Large intestine (tissue), 3 donors: ENCODE measurements around the gene LATS2. TPM values are rescaled to one million over a fixed set of nuclear protein-coding genes. Genes with fewer than 3 reads are reported as not detected.

Source experiments
- DNase-seq, 2 donors: peaks; one replicate each; pipeline versions ENCODE4 v3.0.0 to v3.0.0-alpha.2; 2013
- H3K27ac ChIP-seq: one replicate; pipeline ENCODE4 v1.5.1; 2013; ENCODE audit warnings: low read length
- H3K27me3 ChIP-seq: 2 replicates; pipeline ENCODE4 v1.6.1; 2013; ENCODE audit warnings: low read length; ENCODE audit not compliant: control insufficient read depth, insufficient read depth
- H3K36me3 ChIP-seq: 2 replicates; pipeline ENCODE4 v1.6.1; 2013; ENCODE audit warnings: low read length; ENCODE audit not compliant: control insufficient read depth, insufficient read depth
- H3K4me1 ChIP-seq: one replicate; pipeline ENCODE4 v1.6.1; 2013; ENCODE audit warnings: low read length; ENCODE audit not compliant: control insufficient read depth, insufficient read depth
- H3K4me3 ChIP-seq: one replicate; pipeline ENCODE4 v1.5.1; 2013; ENCODE audit warnings: low read length
- H3K9me3 ChIP-seq: one replicate; pipeline ENCODE4 v1.6.1; 2013; ENCODE audit warnings: mild to moderate bottlenecking, low read depth, low read length, moderate library complexity; ENCODE audit not compliant: control insufficient read depth
- WGBS: methylation state at CpG from one replicate; pipeline ENCODE4 v1.1.5; 2013; ENCODE audit warnings: low lambda C conversion rate; ENCODE audit not compliant: insufficient coverage; 5-methylcytosine and 5-hydroxymethylcytosine counted together
- polyA plus RNA-seq: library from polyadenylated mRNA; unstranded; fragments of 120-200 nt; gene quantifications from one replicate; pipeline ENCODE4 v1.2.1, GENCODE V29; 2013

Gene LATS2
- polyA plus RNA-seq, 1 donor: 7.4 TPM

GRCh38 chr13:20983386-20983785, 78.0 kb downstream of the LATS2 start:
- DNase-seq: no peak
- no CpG with 5 or more reads among the region's 11 CpGs for WGBS
- H3K36me3 ChIP-seq: peaks cover 41% of the 10 kb centered on the region
- no peak overlapping the region for H3K4me3 ChIP-seq
- H3K9me3 ChIP-seq: peaks cover 3% of the 10 kb centered on the region
- no peaks in the 10 kb centered on the region for H3K4me1 ChIP-seq
- H3K27me3 ChIP-seq: no peaks in the 10 kb centered on the region
- no peak overlapping the region for H3K27ac ChIP-seq

GRCh38 chr13:20981370-20982095, 79.9 kb downstream of the LATS2 start:
- no peak overlapping the region for H3K27ac ChIP-seq
- peaks cover 35% of the 10 kb centered on the region for H3K36me3 ChIP-seq
- no peak overlapping the region for H3K4me3 ChIP-seq
- H3K9me3 ChIP-seq: no peaks in the 10 kb centered on the region
- H3K27me3 ChIP-seq: no peaks in the 10 kb centered on the region
- H3K4me1 ChIP-seq: no peaks in the 10 kb centered on the region
- 80% methylated on average over 1 of the region's 18 CpGs for WGBS
- no peak for DNase-seq

GRCh38 chr13:20980899-20981298, 80.5 kb downstream of the LATS2 start:
- WGBS: no CpG with 5 or more reads among the region's 4 CpGs
- Histone ChIP-seq H3K9me3 (no peaks in the 10 kb centered on the region), H3K4me3 (no peak overlapping the region), H3K27ac (no peak overlapping the region), H3K36me3 (peaks cover 37% of the 10 kb centered on the region), H3K27me3 (no peaks in the 10 kb centered on the region), H3K4me1 (no peaks in the 10 kb centered on the region)
- no peak for DNase-seq

- Histone ChIP-seq H3K4me3 (no peak overlapping the region), H3K27ac (no peak overlapping the region), H3K27me3 (no peaks in the 10 kb centered on the region), H3K4me1 (no peaks in the 10 kb centered on the region), H3K9me3 (no peaks in the 10 kb centered on the region), H3K36me3 (peaks cover 38% of the 10 kb centered on the region)
- no CpG with 5 or more reads among the region's 5 CpGs for WGBS
- no peak for DNase-seq
Observed at GRCh38 chr13:20980430-20980829, 81.0 kb downstream of the LATS2 start.

- Histone ChIP-seq H3K36me3 (peaks cover 47% of the 10 kb centered on the region), H3K4me3 (no peak overlapping the region), H3K27ac (no peak overlapping the region), H3K9me3 (no peaks in the 10 kb centered on the region), H3K4me1 (no peaks in the 10 kb centered on the region), H3K27me3 (no peaks in the 10 kb centered on the region)
- no peak for DNase-seq
- WGBS: no CpG with 5 or more reads among the region's 2 CpGs
Observed at GRCh38 chr13:20977394-20977793, 84.0 kb downstream of the LATS2 start.

- Histone ChIP-seq H3K4me3 (no peak overlapping the region), H3K36me3 (peaks cover 26% of the 10 kb centered on the region), H3K9me3 (no peaks in the 10 kb centered on the region), H3K4me1 (no peaks in the 10 kb centered on the region), H3K27me3 (no peaks in the 10 kb centered on the region), H3K27ac (no peak overlapping the region)
- no CpG with 5 or more reads among the region's 20 CpGs for WGBS
- no peak for DNase-seq
Observed at GRCh38 chr13:20974981-20975585, 86.3 kb downstream of the LATS2 start.

GRCh38 chr13:20973886-20974425, 87.4 kb downstream of the LATS2 start:
- 100% methylated on average over 1 of the region's 8 CpGs for WGBS
- no peaks in the 10 kb centered on the region for H3K4me1 ChIP-seq
- no peaks in the 10 kb centered on the region for H3K9me3 ChIP-seq
- no peak overlapping the region for H3K27ac ChIP-seq
- no peaks in the 10 kb centered on the region for H3K27me3 ChIP-seq
- H3K4me3 ChIP-seq: no peak overlapping the region
- peaks cover 22% of the 10 kb centered on the region for H3K36me3 ChIP-seq
- DNase-seq: no peak

GRCh38 chr13:20972731-20973130, 88.7 kb downstream of the LATS2 start:
- no peaks in the 10 kb centered on the region for H3K9me3 ChIP-seq
- H3K4me3 ChIP-seq: no peak overlapping the region
- H3K27ac ChIP-seq: no peak overlapping the region
- no peak for DNase-seq
- 94% methylated on average over 2 of the region's 2 CpGs for WGBS
- no peaks in the 10 kb centered on the region for H3K27me3 ChIP-seq
- H3K36me3 ChIP-seq: peaks cover 22% of the 10 kb centered on the region
- no peaks in the 10 kb centered on the region for H3K4me1 ChIP-seq

GRCh38 chr13:20969182-20969581, 92.2 kb downstream of the LATS2 start:
- WGBS: no CpG with 5 or more reads among the region's 1 CpG

GRCh38 chr13:20968745-20969144, 92.6 kb downstream of the LATS2 start:
- Histone ChIP-seq H3K4me1 (no peaks in the 10 kb centered on the region), H3K9me3 (no peaks in the 10 kb centered on the region), H3K4me3 (no peak overlapping the region), H3K27me3 (no peaks in the 10 kb centered on the region), H3K27ac (no peak overlapping the region), H3K36me3 (peaks cover 5% of the 10 kb centered on the region)
- no peak for DNase-seq
- WGBS: 76% methylated on average over 2 of the region's 2 CpGs

More at GRCh38 chr13:20969182-20969581, 92.2 kb downstream of the LATS2 start:
- DNase-seq: no peak
- no peaks in the 10 kb centered on the region for H3K4me1 ChIP-seq
- no peak overlapping the region for H3K27ac ChIP-seq
- H3K9me3 ChIP-seq: no peaks in the 10 kb centered on the region
- no peaks in the 10 kb centered on the region for H3K27me3 ChIP-seq
- H3K4me3 ChIP-seq: no peak overlapping the region
- peaks cover 9% of the 10 kb centered on the region for H3K36me3 ChIP-seq
